GM19328 (cell line): ENCODE results near the gene RBM47.
A peak's percentile ranks its signal among the peaks of the same experiment; 100 is the strongest.
"Not testable (repeated sequence)": the region's sequence is repeated elsewhere in the genome, so short reads cannot be mapped to it uniquely, and the experiment has no call there.

ENCODE experiments used
- ATAC-seq: cut with Tn5 transposase; IDR thresholded peaks from one replicate; pipeline ENCODE4 v1.9.1; 2021; ENCODE audit warnings: mild to moderate bottlenecking, moderate library complexity; ENCODE audit not compliant: unreplicated experiment

RBM47 gene

GRCh38 chr4:40629401-40630334 lies at the start of gene RBM47:
Gene RBM47, minus strand, starts transcription at chr4:40629864. Its CDS starts 190,971 bp downstream, at chr4:40438893.
- peak; percentile 39 for ATAC-seq

DNA sequence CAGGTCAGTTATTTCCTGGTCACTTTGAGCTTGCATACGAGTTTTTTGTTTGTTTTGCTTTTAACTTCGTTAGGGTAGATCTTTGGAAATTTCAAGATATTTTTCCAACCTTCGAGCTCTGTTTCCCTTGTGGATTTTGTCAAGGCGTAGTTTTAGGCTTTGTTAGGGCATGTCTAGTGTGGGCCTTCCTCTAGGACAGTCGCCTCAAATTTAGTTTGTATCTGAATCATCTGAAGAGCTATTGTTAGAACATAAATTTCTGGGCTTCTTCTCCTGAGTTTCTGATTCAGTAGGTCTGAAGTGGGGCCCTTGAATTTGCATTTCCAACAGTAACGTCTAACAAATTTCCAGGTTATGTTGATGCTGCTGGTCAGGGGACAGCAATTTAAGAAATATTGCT lies 48.8 kb upstream of the RBM47 start:
- no peak for ATAC-seq

- no peak for ATAC-seq
Measured at GRCh38 chr4:40675166-40675565, 45.5 kb upstream of the RBM47 start.

- ATAC-seq, result peak; percentile 61
Measured at GRCh38 chr4:40672528-40673522, 43.2 kb upstream of the RBM47 start.

GRCh38 chr4:40669504-40669903 lies 39.8 kb upstream of the RBM47 start:
- ATAC-seq, result no peak

- ATAC-seq, result no peak
Measured at GRCh38 chr4:40665842-40666241, 36.2 kb upstream of the RBM47 start.

DNA sequence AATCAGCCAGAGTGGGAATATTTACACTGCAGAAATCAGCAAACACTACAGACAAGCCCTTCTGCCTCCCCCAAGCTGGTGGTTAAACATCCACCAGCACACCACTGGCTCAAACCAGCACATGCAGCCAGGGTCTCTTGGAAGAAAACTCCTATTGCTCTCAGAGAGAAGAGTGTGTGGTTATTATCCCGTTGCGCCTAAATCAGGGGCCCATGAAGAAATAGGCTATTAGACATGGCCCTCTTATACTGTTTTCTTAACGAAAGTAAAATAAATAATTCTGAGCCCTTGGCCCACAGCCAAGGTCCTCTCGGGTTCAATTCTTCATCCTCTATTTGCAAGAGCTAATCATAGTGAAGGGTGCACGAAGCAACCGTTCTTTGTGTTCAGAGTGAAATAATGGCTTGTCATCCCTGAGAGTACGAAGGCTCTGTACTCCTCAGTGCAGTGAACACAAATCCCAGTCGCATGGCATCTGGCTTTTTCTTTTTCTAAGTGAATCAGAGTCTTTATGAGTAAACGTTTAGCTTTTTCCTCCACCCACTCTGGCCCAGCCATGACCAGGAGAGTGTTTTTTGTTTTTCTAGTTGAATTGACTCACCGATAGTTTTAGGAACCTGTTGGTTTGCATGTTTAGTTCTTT lies 33.4 kb upstream of the RBM47 start:
- no peak for ATAC-seq

GRCh38 chr4:40661803-40662202 lies 32.1 kb upstream of the RBM47 start:
- no peak for ATAC-seq

GRCh38 chr4:40656201-40656863 lies 26.7 kb upstream of the RBM47 start:
- peak; percentile 87 for ATAC-seq

DNA sequence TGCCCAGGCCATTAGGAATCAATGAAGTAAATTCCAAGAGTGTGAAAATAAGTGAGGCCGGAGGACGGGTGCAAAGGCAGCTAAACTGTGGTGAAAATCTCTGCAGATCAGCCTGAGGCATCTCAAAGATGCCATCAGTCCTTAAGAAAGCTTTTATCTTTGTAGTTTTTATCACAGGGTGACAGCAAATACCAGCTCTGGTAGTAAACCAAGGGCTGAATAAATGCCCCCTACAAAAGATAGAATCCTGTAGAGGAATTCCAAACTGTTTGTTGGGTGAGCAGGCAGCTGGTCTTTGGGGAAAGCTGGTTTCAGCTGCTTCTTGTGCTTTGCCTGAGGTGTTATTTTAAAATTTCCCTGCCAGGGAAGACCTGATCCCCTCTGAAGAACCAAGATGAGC lies 21.6 kb upstream of the RBM47 start:
- ATAC-seq, result no peak

DNA sequence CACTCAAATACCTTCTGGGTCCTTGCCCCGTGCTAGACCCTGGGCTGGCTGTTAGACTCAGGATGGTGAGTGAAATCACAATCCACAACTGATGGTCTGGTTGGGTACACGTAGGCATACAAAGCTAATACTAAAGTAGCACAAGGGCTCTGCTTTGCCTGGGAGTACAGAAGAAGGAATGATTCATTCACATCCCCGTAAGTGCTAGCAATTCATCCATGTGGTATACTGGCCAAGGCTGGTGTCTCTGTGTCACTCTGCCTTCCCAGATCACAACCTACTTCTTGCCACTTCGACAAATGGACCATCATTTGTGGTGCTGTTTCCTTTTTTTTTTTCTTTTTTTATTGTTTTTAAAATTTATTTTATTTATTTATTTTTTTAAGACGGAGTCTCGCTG lies 19.7 kb upstream of the RBM47 start:
- no peak for ATAC-seq

DNA sequence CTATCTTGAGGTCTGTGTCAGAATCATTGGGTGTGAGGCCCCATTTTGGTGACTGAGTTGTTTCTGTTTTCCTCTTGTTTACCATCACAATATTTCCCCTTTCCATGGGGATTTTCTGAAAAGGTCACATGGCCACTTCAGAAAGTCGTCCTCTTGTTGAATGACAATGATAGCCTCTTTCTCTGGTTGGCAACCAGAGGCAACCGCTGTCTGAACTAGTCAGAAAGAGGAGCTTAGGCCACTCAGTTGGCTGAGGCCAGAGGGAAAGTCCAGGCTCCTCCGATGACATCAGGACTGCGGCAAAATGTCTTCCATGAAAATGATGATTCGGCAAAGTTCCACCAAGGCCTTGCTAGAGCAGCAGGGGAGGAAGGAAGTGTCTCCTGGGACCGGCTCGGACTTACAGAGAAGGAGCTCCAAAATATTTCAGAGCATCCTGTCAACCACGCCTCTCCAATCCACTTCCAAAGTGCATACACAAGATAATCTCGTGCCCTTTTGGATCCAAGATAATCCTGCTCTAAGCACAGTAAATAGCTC lies 19.1 kb upstream of the RBM47 start:
- ATAC-seq, result no peak

- ATAC-seq, result no peak
Measured at GRCh38 chr4:40648131-40648530, 18.5 kb upstream of the RBM47 start.

DNA sequence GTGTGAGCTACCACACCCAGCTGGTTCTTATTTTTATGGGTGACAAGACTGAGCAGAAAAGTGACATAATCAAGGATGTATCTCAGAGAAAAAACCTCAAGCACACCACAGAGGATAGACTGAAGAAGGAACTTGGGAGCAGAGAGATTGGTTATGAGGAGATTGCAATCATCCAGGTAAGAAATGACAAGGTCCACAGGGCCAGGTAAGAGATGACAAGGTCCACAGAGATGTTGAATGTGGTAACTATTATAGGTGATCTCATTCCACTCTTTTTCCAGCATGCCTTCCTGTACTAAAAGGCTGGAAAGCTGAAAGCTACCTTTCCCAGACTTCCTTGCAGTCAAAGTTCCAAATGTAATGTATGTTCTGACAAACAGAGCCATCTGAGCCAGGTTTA lies 15.9 kb upstream of the RBM47 start:
- ATAC-seq, result no peak

DNA sequence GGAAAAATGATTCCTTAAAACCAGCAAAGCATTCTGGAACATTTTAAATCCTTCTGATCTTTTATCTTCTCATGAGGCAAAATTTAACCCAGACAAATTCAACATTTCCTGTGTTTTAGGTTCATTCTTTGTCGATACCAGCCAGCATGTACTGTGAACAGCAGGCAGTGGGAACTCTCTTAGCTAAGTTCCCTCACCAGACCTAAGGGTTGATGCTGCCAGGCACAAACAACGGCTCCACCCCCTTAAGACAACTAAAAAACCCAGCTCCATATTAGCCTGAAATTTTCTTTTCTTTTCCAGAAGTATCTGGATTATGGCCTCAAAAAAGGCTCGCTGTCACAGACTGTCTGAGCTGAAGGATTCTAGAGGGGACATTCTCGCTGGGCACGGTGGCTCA lies 2.4 kb upstream of the RBM47 start:
- ATAC-seq, result no peak

DNA sequence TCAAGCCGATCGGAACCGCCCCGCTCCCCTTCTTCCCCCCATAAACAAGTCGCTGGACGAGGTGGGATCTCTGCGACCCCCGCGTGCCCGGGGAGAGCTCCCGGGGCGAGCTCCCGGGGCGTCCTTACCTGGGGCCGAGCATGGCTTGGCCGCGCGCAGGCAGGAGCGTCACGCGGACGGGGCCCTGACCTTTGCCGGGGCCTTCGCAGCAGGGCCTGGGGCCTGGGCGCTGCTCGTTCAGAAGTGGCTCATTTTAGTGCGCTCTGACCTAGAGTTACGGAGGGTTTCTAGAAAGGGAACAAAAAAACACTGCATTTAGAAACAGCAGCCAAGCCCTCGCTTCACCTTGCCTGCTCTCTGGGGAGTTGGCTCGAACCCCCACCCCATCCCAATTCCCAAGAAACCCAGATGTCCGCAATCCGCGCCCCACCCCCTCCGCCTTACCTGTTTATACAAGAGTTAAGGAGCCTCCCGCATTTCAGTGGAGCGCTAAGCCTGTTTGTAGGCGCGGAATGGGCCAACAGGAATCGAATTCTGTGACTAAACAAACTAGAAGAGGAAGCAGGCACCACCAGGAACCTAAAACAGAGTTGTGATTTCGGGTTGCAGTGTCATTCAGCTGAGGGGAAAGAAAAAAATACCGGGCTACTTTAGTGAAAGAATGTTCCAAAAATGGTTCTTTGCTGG lies 814 bp upstream of the RBM47 start:
- peak; percentile 49 for ATAC-seq

DNA sequence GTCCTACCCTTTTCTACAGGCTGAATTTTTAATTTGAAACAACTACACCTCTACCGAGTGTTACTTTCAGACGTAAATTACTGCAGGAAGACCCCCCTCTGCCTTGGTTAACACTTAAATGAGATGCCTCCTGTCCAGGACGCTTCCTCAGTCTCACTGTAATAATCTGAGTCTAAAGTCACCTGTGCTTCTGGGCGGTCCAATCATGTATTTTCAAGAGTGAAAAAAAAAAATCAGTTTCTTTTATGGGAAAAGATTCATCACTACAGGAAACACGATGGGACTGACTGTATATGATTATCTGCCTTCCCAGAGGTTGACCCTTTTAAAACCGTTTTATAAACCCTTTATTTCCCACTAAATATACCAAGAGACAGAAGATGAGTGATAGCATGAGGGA lies 776 bp downstream of the RBM47 start:
- no peak for ATAC-seq

DNA sequence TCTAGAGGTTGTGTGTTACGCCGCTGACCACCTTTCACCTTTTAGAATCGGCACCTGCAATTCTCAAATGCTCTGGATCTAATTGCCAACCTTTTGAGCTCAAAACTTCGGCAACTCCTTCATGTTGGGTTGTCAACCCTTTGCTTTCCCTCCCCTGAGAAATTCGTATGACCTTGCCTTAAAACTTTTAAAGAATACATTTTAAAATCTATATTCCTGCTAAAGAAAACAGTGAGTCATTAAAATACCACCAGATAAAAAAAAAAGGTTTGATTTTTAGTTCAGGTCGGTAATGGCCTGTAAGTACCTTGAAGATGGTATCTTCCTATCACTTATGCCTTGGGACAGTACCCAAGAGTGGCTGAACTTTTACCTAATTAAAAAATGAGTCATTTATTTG lies 1.3 kb downstream of the RBM47 start:
- ATAC-seq, result not testable (repeated sequence)

DNA sequence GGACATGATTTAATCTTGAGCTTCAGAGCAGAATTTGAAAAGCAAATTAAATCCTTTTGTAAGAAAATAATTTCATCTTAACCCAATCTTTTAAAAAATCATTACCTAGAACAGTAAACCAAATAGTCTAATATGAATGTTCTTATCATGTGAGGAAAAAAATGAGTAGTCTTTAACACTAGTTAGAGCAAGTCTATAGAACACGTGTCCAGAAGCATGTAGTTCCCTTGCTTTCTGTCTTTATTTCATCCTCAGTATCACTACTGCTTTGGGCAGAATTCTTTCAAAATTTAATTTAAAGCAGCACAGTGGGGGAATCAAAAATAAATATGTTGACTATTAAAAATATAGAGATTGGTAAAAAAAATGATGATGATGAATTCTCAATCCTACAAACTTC lies 2.1 kb downstream of the RBM47 start:
- no peak for ATAC-seq
